NCI-H2107 (cell line): ENCODE results near the gene FAM3A.

ENCODE experiments used
- DNase-seq: peaks from one replicate; lab custom pipeline; 2025; lab: John Stamatoyannopoulos, UW

The FAM3A gene

GRCh38 chrX:154458954-154459778, 56.9 kb downstream of the FAM3A start:
- DNase-seq, result no peak

DNA sequence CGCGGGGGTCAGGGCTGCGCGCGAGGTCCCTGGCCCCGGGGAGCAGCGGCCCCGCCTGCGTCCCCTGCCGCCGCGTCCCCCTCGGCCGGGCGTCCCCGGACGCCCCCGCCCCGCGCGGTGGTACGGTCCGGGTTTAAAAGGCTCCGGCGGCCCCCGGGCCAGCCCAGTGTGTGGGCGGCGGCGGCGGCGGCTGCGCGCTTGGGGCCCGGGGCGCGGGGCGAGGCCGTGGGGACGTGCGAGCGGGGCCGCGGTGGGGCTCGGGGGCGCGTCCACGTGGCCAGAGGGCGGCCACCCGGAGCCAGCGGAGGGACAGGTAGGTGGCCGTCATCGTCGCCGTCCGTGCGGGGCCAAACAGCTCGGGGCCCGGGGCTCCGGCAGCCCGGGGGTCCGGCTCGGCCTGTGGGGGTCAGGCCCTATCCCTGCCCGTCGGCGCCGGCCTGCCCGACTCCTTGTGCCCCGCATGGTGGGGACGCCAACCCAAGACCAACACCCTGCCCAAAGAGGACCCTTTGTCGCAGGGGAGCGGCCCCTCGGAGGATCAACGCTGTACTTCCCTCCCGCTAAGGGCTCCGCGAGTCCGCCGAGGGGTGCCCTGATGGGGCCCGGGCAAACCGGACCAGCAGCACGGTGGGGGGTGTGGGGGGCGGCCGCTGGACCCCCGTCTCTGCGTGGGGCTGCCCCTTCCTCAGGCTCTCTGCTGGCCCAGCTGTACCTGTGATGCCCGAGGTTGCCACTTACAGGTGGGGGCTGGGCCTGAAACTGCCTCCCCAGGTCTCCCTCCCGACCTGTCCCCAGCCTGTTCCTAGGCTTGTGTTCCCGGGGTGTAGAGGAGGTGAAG, 57.7 kb downstream of the FAM3A start, which contains the start of gene PLXNA3:
Gene PLXNA3 (plus strand): TSS at position 166 of the 838 bp plus-strand sequence. CDS start 1,903 bp downstream, outside the sequence.
- no peak for DNase-seq

GRCh38 chrX:154457491-154458115, 58.4 kb downstream of the FAM3A start:
- DNase-seq, result no peak
